ENCODE measurements around the gene PLEKHM1. TPM values are rescaled to one million over a fixed set of nuclear protein-coding genes. Genes with fewer than 3 reads are reported as not detected.

PLEKHM1 gene
- total RNA-seq, 1 donor from 2014 or later, result 62.4 TPM

DNA sequence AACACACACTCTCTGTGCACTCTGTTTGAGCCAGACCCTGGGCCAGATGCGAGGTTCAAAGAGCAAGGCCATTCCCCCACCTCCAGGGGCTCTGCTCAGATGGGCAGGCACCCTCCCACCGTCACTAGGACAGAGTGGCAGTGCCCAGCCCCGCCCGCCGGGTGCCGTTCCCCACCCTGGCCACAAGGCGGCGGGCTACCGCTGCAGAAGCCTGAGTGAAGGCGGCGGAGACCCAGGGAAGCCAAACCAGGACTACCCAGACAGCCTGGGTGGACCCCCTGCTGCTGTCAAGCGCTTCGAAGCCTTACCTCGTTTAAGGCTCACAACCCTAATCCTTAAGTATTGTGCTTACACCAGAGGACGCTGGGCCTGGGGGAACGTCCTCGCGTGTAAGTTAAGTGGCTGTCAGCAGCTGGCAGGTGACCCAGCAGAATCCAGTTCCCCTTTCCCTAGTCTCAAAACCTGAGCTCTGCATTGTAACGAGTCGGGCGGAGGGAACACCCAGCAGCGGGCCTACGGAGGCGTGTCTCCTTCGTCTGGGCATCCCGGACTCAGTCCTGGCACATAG lies 62.4 kb downstream of the PLEKHM1 start:
- ChIA-PET CTCF (interaction anchor here (0.7 to 1.7 kb wide), 4 partner anchors 16 to 111 kb away, joined by 3 to 6 read pairs (median 4); partner anchors contain the start of gene MAP3K14), POLR2A (interaction anchor here (0.5 to 2.3 kb wide), 6 partner anchors 13 to 1242 kb away, joined by 3 to 15 read pairs (median 4); no protein-coding TSS in a partner anchor)
- H3K9me3 Mint-ChIP-seq, result no peaks in the 10 kb centered on the region
- peaks cover 35% of the 10 kb centered on the region for H3K4me1 Mint-ChIP-seq
- ATAC-seq (ENCODE audit: low read depth) (peak; percentile 73), DNase-seq (peak; percentile 88)
- no peaks in the 10 kb centered on the region for H3K27me3 Mint-ChIP-seq
- TF ChIP-seq, protein P1, sequence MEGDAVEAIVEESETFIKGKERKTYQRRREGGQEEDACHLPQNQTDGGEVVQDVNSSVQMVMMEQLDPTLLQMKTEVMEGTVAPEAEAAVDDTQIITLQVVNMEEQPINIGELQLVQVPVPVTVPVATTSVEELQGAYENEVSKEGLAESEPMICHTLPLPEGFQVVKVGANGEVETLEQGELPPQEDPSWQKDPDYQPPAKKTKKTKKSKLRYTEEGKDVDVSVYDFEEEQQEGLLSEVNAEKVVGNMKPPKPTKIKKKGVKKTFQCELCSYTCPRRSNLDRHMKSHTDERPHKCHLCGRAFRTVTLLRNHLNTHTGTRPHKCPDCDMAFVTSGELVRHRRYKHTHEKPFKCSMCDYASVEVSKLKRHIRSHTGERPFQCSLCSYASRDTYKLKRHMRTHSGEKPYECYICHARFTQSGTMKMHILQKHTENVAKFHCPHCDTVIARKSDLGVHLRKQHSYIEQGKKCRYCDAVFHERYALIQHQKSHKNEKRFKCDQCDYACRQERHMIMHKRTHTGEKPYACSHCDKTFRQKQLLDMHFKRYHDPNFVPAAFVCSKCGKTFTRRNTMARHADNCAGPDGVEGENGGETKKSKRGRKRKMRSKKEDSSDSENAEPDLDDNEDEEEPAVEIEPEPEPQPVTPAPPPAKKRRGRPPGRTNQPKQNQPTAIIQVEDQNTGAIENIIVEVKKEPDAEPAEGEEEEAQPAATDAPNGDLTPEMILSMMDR (IDR thresholded peaks at IDR 0.05), result peak; percentile 96
- H3K36me3 Mint-ChIP-seq (ENCODE audit: low read depth), result no peaks in the 10 kb centered on the region
- H3K4me3 Mint-ChIP-seq, result peak overlapping the region; percentile 84
- H3K27ac Mint-ChIP-seq, result peak overlapping the region; percentile 92
- intact Hi-C loops (cut with micrococcal nuclease), result loop anchor here (1.0 to 2.0 kb wide), 5 partner anchors 18 to 367 kb away; partner anchors contain the start of gene NMT1

DNA sequence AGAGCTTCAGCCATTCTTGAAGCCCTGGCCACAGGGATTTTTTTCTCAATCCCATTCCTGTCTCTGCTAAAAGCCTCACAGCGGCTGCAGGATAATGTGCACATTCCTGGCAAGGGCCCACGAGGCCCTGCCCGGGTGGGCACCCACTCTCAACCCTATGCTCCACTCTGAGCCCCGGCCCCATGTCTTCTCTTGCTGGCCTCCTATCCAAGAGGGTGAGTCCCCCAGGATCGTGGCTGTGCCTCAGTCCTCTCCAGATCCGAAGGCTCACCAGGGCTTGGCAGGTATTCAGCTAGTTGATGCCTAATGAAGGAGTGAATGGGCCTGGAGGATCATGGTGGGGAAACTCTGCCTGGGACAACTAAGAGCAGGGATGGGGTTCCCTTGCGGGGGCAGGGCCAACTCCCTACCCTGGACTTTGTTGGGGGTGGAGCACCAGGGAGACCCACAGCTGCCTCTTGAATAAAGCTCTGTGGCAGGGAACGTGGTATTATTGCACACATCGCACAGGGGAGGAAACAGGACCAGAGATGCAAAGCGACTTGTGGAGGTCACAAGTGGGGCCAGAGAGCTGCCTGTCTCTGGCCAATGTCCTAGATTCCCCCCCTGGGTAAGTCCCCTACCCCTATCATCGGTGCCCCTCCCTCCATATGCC lies 63.2 kb downstream of the PLEKHM1 start:
- CTCF ChIA-PET, result interaction anchor here (1.0 kb wide), 1 partner anchor 19 kb away, joined by 5 read pairs; no protein-coding TSS in a partner anchor
- Mint-ChIP-seq H3K4me3 (no peak overlapping the region), H3K9me3 (no peaks in the 10 kb centered on the region), H3K4me1 (peaks cover 34% of the 10 kb centered on the region), H3K27me3 (no peaks in the 10 kb centered on the region), H3K36me3 (ENCODE audit: low read depth) (no peaks in the 10 kb centered on the region), H3K27ac (no peak overlapping the region)
- intact Hi-C loops (cut with micrococcal nuclease), result no loop called here
- ATAC-seq (ENCODE audit: low read depth) (no peak), DNase-seq (no peak)
- TF ChIP-seq, protein P1 (IDR thresholded peaks at IDR 0.05), result no peak
- POLR2A ChIA-PET, result interaction anchor here (0.8 to 2.3 kb wide), 2 partner anchors 17 to 158 kb away, joined by 3 to 12 read pairs; no protein-coding TSS in a partner anchor

DNA sequence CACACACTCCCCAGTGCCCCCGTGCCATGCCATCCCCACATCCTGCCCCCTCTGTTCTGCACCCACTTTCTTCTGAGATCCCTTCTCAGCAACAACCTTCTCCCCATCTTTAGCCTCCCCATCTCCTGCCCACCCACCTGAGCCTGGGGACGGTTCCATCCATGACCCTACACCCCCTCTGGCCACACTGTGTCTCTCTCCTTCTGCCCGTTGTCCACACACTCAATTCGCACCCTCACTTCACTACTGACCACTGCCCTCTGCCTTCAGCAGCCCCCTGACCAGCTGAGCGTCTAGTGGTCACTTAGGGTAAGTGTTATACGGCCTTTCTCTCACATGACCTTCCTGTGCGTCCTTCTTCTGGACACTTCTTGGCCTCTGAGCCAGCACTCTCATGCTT lies 64.0 kb downstream of the PLEKHM1 start:
- intact Hi-C loops (cut with micrococcal nuclease), result no loop called here
- H3K4me3 Mint-ChIP-seq, result no peak overlapping the region

DNA sequence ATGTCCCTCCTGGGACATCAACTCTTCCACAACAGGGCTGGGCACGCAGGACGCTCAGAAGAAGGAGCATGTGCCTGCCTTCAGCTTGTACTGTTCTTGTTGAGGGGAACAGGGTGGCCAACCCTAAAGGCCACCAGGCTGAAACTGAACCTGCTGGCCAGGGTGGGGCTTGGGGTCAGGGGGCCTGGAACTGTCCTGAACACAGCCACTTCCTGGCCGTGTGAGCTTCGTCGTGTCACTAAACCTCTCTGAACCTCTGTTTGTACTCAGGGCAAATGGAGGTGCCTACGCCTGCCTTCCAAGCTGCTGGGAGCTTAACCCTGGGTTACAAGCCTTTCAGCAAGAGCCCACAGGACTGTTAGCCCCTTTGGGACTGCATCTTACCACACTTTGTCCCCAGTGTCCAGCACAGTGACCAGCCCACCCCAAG lies 64.5 kb downstream of the PLEKHM1 start:
- no peak for DNase-seq
- Mint-ChIP-seq H3K36me3 (ENCODE audit: low read depth) (no peaks in the 10 kb centered on the region), H3K27ac (no peak overlapping the region), H3K27me3 (no peaks in the 10 kb centered on the region), H3K4me1 (peaks cover 27% of the 10 kb centered on the region), H3K4me3 (no peak overlapping the region), H3K9me3 (no peaks in the 10 kb centered on the region)
- intact Hi-C loops (cut with micrococcal nuclease), result no loop called here
- CTCF ChIA-PET, result no interaction called here
- no peak for ATAC-seq (ENCODE audit: low read depth)
- TF ChIP-seq, protein P1 (IDR thresholded peaks at IDR 0.05), result no peak
- POLR2A ChIA-PET, result no interaction called here

More for the DNA sequence above, 64.0 kb downstream of the PLEKHM1 start:
- DNase-seq, result no peak
- no peak overlapping the region for H3K27ac Mint-ChIP-seq
- no peaks in the 10 kb centered on the region for H3K36me3 Mint-ChIP-seq (ENCODE audit: low read depth)
- CTCF ChIA-PET, result no interaction called here
- no peaks in the 10 kb centered on the region for H3K9me3 Mint-ChIP-seq
- TF ChIP-seq, protein P1 (IDR thresholded peaks at IDR 0.05), result no peak
- peaks cover 30% of the 10 kb centered on the region for H3K4me1 Mint-ChIP-seq
- no peak for ATAC-seq (ENCODE audit: low read depth)
- no peaks in the 10 kb centered on the region for H3K27me3 Mint-ChIP-seq
- POLR2A ChIA-PET, result interaction anchor here (0.8 kb wide), 1 partner anchor 159 kb away, joined by 3 read pairs; no protein-coding TSS in a partner anchor
